RWPE2 (cell line): ENCODE results near the gene BCL10.

ENCODE experiments used
- ATAC-seq: fragments of 200-7000 bp; cut with Tn5 transposase; 3 replicates; pipeline ENCODE4 v1.9.1; 2021; ENCODE audit warnings: low read depth
- DNase-seq: peaks from one replicate; pipeline ENCODE4 v3.0.0-alpha.2; 2020; ENCODE audit warnings: low spot score
- H3K27ac ChIP-seq: fragments of 450-650 bp; 2 replicates; pipeline ENCODE4 v1.5.1; 2017; ENCODE audit warnings: mild to moderate bottlenecking; ENCODE audit not compliant: poor library complexity, severe bottlenecking
- H3K27me3 ChIP-seq: fragments of 250-450 bp; sonication (Bioruptor Pico); 2 replicates; pipeline ENCODE4 v1.5.1; 2021; ENCODE audit warnings: mild to moderate bottlenecking, moderate library complexity; ENCODE audit not compliant: insufficient read depth, poor library complexity, severe bottlenecking
- H3K36me3 ChIP-seq: fragments of 250-450 bp; sonication (Bioruptor Pico); 2 replicates; pipeline ENCODE4 v1.5.1; 2020; ENCODE audit warnings: low read depth, mild to moderate bottlenecking, moderate library complexity
- H3K4me1 ChIP-seq: fragments of 250-450 bp; sonication (Bioruptor Pico); 2 replicates; pipeline ENCODE4 v1.5.1; 2021; ENCODE audit warnings: mild to moderate bottlenecking, moderate library complexity; ENCODE audit not compliant: insufficient read depth, poor library complexity, severe bottlenecking
- H3K4me3 ChIP-seq: fragments of 250-450 bp; sonication (Bioruptor Pico); 2 replicates; pipeline ENCODE4 v1.5.1; 2021; ENCODE audit warnings: mild to moderate bottlenecking, moderate library complexity; ENCODE audit not compliant: severe bottlenecking
- H3K9me3 ChIP-seq: fragments of 250-450 bp; sonication (Bioruptor Pico); 2 replicates; pipeline ENCODE4 v1.5.1; 2021; ENCODE audit warnings: mild to moderate bottlenecking, moderate library complexity; ENCODE audit not compliant: severe bottlenecking
- TF ChIP-seq, protein P1 (sequence below): fragments of 450-650 bp; IDR thresholded peaks from one replicate; pipeline ENCODE4 v1.5.1; 2017; ENCODE audit warnings: mild to moderate bottlenecking, moderate library complexity; ENCODE audit not compliant: poor library complexity, severe bottlenecking

BCL10 gene

GRCh38 chr1:85316321-85316720 lies 39.9 kb upstream of the BCL10 start:
- TF ChIP-seq, protein P1, sequence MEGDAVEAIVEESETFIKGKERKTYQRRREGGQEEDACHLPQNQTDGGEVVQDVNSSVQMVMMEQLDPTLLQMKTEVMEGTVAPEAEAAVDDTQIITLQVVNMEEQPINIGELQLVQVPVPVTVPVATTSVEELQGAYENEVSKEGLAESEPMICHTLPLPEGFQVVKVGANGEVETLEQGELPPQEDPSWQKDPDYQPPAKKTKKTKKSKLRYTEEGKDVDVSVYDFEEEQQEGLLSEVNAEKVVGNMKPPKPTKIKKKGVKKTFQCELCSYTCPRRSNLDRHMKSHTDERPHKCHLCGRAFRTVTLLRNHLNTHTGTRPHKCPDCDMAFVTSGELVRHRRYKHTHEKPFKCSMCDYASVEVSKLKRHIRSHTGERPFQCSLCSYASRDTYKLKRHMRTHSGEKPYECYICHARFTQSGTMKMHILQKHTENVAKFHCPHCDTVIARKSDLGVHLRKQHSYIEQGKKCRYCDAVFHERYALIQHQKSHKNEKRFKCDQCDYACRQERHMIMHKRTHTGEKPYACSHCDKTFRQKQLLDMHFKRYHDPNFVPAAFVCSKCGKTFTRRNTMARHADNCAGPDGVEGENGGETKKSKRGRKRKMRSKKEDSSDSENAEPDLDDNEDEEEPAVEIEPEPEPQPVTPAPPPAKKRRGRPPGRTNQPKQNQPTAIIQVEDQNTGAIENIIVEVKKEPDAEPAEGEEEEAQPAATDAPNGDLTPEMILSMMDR = no peak
- Histone ChIP-seq H3K27ac (no peak overlapping the region), H3K27me3 (no peaks in the 10 kb centered on the region), H3K4me3 (no peak overlapping the region), H3K4me1 (peaks cover 59% of the 10 kb centered on the region), H3K36me3 (no peaks in the 10 kb centered on the region), H3K9me3 (no peaks in the 10 kb centered on the region)
- DNase-seq = no peak
- ATAC-seq = no peak

DNA sequence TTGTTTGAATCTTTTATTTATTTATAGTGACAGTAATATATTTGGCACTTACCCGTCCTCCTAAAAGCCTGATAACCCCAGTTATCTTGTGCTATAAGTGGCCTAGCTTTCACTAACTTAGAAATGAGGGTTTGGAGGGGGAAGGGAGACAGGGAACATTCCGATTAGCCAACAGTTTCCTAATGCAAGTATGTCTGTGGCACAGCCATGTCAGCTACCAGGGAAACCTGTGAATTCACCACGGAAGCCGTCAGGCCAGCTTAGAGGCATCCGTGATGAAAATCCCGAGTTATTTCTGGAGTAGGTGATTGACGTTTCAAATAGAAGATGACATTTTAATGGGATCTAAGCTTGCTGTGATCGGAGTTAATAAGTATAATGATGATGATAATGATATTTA lies 39.4 kb upstream of the BCL10 start:
- DNase-seq = no peak
- H3K4me1 ChIP-seq = peaks cover 53% of the 10 kb centered on the region
- TF ChIP-seq, protein P1 = no peak
- ATAC-seq = no peak
- H3K4me3 ChIP-seq = no peak overlapping the region
- no peaks in the 10 kb centered on the region for H3K9me3 ChIP-seq
- H3K27me3 ChIP-seq = no peaks in the 10 kb centered on the region
- peak overlapping the region; percentile 85 for H3K27ac ChIP-seq
- H3K36me3 ChIP-seq = no peaks in the 10 kb centered on the region

DNA sequence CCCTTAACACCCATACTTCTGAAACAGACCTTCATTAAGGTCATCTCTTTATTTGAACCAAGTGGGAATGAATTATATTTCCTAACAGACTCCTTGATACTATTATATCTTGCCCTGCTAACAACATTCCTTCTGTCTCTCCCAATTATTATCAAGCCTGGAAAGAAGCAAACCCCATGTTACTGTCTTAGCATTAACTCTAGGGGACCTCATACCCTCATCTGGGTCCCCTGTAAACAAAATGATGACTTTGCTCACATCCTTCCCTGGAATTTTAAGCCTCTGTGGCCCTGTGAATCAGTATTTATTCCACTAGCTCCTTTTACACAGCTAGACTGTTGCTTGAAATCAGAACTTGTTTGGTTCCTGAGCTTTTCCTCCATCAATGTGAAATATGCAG lies 38.3 kb upstream of the BCL10 start:
- TF ChIP-seq, protein P1 = no peak
- peak overlapping the region; percentile 85 for H3K27ac ChIP-seq
- no peak for DNase-seq

GRCh38 chr1:85313888-85314696 lies 37.7 kb upstream of the BCL10 start:
- Histone ChIP-seq H3K4me3 (no peak overlapping the region), H3K36me3 (no peaks in the 10 kb centered on the region), H3K27me3 (no peaks in the 10 kb centered on the region), H3K4me1 (peaks cover 41% of the 10 kb centered on the region), H3K27ac (peak overlapping the region; percentile 85), H3K9me3 (no peaks in the 10 kb centered on the region)
- DNase-seq (no peak), ATAC-seq (peak; percentile 98)
- TF ChIP-seq, protein P1 = no peak

More for the DNA sequence above, 38.3 kb upstream of the BCL10 start:
- H3K27me3 ChIP-seq = no peaks in the 10 kb centered on the region
- H3K4me3 ChIP-seq = no peak overlapping the region
- no peaks in the 10 kb centered on the region for H3K36me3 ChIP-seq
- no peak for ATAC-seq
- peaks cover 44% of the 10 kb centered on the region for H3K4me1 ChIP-seq
- H3K9me3 ChIP-seq = no peaks in the 10 kb centered on the region

DNA sequence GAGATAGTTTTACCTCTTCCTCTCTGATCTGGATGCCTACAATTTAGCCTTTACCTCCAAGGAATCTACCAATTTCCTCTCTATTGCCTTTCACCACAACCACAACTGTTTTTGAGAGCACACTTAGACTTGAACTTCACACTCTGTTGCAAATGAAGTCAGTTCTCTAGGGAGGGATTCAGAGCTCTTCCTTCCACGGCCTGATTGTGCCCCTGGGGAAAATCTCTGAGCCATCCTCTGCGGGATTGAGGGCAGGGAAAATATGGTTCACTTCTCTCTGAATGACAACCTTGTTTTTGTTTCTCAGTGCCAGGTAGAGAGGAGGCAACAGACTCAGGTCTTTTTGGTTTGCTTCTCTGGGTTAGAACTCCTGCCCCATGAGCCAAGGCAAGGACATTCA lies 35.4 kb upstream of the BCL10 start:
- H3K4me3 ChIP-seq = no peak overlapping the region
- H3K27ac ChIP-seq = no peak overlapping the region
- H3K36me3 ChIP-seq = no peaks in the 10 kb centered on the region
- ATAC-seq (no peak), DNase-seq (no peak)
- peaks cover 28% of the 10 kb centered on the region for H3K4me1 ChIP-seq
- H3K27me3 ChIP-seq = no peaks in the 10 kb centered on the region
- TF ChIP-seq, protein P1 = no peak
- H3K9me3 ChIP-seq = no peaks in the 10 kb centered on the region
